Measurements from ENCODE around the gene SLC46A3.

SLC46A3 gene

GRCh38 chr13:28719227-28720055 is 671 bp upstream of the SLC46A3 start (continued):
- TF ChIP-seq BCL6B (tag by site-specific recombination; IDR thresholded peaks at IDR 0.05) (no peak), ZNF133 (tag by site-specific recombination; IDR thresholded peaks at IDR 0.05) (no peak), ZNF140 (tag by site-specific recombination; IDR thresholded peaks at IDR 0.05) (no peak), ZNF341 (tag by site-specific recombination; IDR thresholded peaks at IDR 0.05; ENCODE audit: low read depth) (peak; percentile 77), PRDM10 (tag by site-specific recombination; IDR thresholded peaks at IDR 0.05) (no peak), ZNF623 (tag by site-specific recombination; IDR thresholded peaks at IDR 0.05) (no peak), MZF1 (tag by site-specific recombination; IDR thresholded peaks at IDR 0.05; ENCODE audit: borderline replicate concordance) (no peak), ZNF426 (tag by site-specific recombination; IDR thresholded peaks at IDR 0.05) (no peak), ZNF580 (tag by site-specific recombination; IDR thresholded peaks at IDR 0.05) (no peak), ZNF211 (tag by site-specific recombination; IDR thresholded peaks at IDR 0.05; ENCODE audit: low read depth) (no peak), REST (tag by site-specific recombination; IDR thresholded peaks at IDR 0.05) (no peak), ZNF548 (tag by site-specific recombination; IDR thresholded peaks at IDR 0.05) (no peak), MYNN (tag by site-specific recombination; IDR thresholded peaks at IDR 0.05; ENCODE audit: borderline replicate concordance) (no peak), ZNF292 (tag by site-specific recombination; IDR thresholded peaks at IDR 0.05; ENCODE audit: borderline replicate concordance, low read depth) (no peak), ZBTB48 (tag by site-specific recombination; IDR thresholded peaks at IDR 0.05) (no peak), ZFP69B (tag by site-specific recombination; IDR thresholded peaks at IDR 0.05) (0 out of 2 replicates have a peak, but pooled peaks have one; percentile 19), ZNF132 (tag by site-specific recombination; IDR thresholded peaks at IDR 0.05; ENCODE audit: borderline replicate concordance) (no peak)

- peak overlapping the region; percentile 67 for H3K4me3 ChIP-seq (ENCODE audit: low read depth, low read length)
- CTCF ChIA-PET, result interaction anchor here (0.6 kb wide), 1 partner anchor 59 kb away, joined by 3 read pairs; the partner anchor contains the start of gene POMP
- no peaks in the 10 kb centered on the region; the same call in 1 of the 2 replicates for H3K4me1 ChIP-seq (ENCODE audit: control insufficient read depth, insufficient read depth, low read length)
- no peaks in the 10 kb centered on the region for H3K36me3 ChIP-seq (ENCODE audit: control insufficient read depth in 2 of 2, insufficient read depth in 1 of 2, low read length in 2 of 2)
- H3K27ac ChIP-seq (ENCODE audit: extremely low read depth, low read depth, low read length), result no peak overlapping the region; the same call in 1 of the 2 replicates
- no peaks in the 10 kb centered on the region for H3K9me3 ChIP-seq (ENCODE audit: control insufficient read depth, insufficient read depth, low read depth, low read length)
- POLR2A ChIA-PET, result no interaction called here
- TF ChIP-seq ZNF645 (tag by site-specific recombination; IDR thresholded peaks at IDR 0.05) (no peak), ATF2 (tag by site-specific recombination; IDR thresholded peaks at IDR 0.05; ENCODE audit: low read depth) (no peak), ZNF621 (tag by site-specific recombination; IDR thresholded peaks at IDR 0.05) (no peak), ZNF558 (tag by site-specific recombination; IDR thresholded peaks at IDR 0.05) (no peak), ZBTB17 (tag by site-specific recombination; IDR thresholded peaks at IDR 0.05) (no peak), ZNF514 (tag by site-specific recombination; IDR thresholded peaks at IDR 0.05) (no peak), ZNF157 (tag by site-specific recombination; IDR thresholded peaks at IDR 0.05) (no peak), GLIS1 (tag by site-specific recombination; IDR thresholded peaks at IDR 0.05) (no peak), ZNF146 (tag by site-specific recombination; IDR thresholded peaks at IDR 0.05) (no peak)
Measured at GRCh38 chr13:28718196-28718542, 601 bp downstream of the SLC46A3 start.
